H1 (cell line): ENCODE data around the gene TRIM41. TPM values are rescaled to one million over a fixed set of nuclear protein-coding genes. Genes with fewer than 3 reads are reported as not detected.

Experiments
- CTCF ChIA-PET: fragments of 300-600 bp; sonication (Branson Sonifier 250); formaldehyde crosslinking; loops from one replicate; lab custom pipeline; 2021; ENCODE audit not compliant: partially characterized antibody; lab: Charles Lee
- POLR2A ChIA-PET: fragments of 300-600 bp; sonication (Branson Sonifier 250); formaldehyde crosslinking; loops from one replicate; lab custom pipeline; 2021; ENCODE audit warnings: inconsistent platforms; ENCODE audit not compliant: partially characterized antibody; lab: Charles Lee
- DNase-seq, 2 experiments: peaks; one replicate each; pipeline versions ENCODE4 v3.0.0 to v3.0.0-alpha.2; 2010 to 2022; ENCODE audit warnings: low spot score in 2 of 2, low read depth in 1 of 2, mixed read lengths in 1 of 2
- FAIRE-seq: peaks from 2 replicates; lab custom pipeline; 2011; peaks lifted over from hg19 to GRCh38; lab: Jason Lieb, UNC
- H2AFZ ChIP-seq: 2 replicates; pipeline ENCODE4 v1.8.1; 2012; ENCODE audit warnings: low read length, inconsistent platforms
- H2AK5ac ChIP-seq: 2 replicates; pipeline ENCODE4 v1.6.1; 2013; ENCODE audit warnings: low read depth, low read length
- H2BK120ac ChIP-seq: replicated peaks from 2 replicates; pipeline ENCODE3; 2013; ENCODE audit warnings: low read depth, low read length, inconsistent platforms
- H2BK12ac ChIP-seq: 2 replicates; pipeline ENCODE4 v1.6.1; 2013; ENCODE audit warnings: low read depth, low read length
- H2BK15ac ChIP-seq: 2 replicates; pipeline ENCODE4 v1.6.1; 2013; ENCODE audit warnings: low read length
- H2BK20ac ChIP-seq: 2 replicates; pipeline ENCODE4 v1.6.1; 2013; ENCODE audit warnings: low read length
- H2BK5ac ChIP-seq: 2 replicates; pipeline ENCODE4 v1.6.1; 2013; ENCODE audit warnings: low read depth, low read length
- H3K14ac ChIP-seq: 2 replicates; pipeline ENCODE4 v1.6.1; 2013; ENCODE audit warnings: inconsistent platforms; ENCODE audit not compliant: insufficient read length
- H3K18ac ChIP-seq: 2 replicates; pipeline ENCODE4 v1.6.1; 2013; ENCODE audit warnings: low read length; ENCODE audit errors: extremely low read depth
- H3K23ac ChIP-seq: 2 replicates; pipeline ENCODE4 v1.6.1; 2013; ENCODE audit warnings: inconsistent platforms; ENCODE audit not compliant: insufficient read length
- H3K23me2 ChIP-seq: 2 replicates; pipeline ENCODE4 v1.6.1; 2013; ENCODE audit warnings: low read depth, low read length
- H3K27ac ChIP-seq: 2 replicates; pipeline ENCODE4 v1.6.1; 2011; ENCODE audit warnings: low read depth, low read length, inconsistent platforms
- H3K27me3 ChIP-seq, 4 experiments: replicated peaks in 1 of 4; 1 replicate in 1 of 4; 2 replicates in 3 of 4; pipeline versions ENCODE4 v1.6.1 to v1.8.1; 2011 to 2013; ENCODE audit warnings: low read length in 3 of 4, mild to moderate bottlenecking in 3 of 4, inconsistent platforms in 2 of 4, mixed read lengths in 2 of 4, moderate library complexity in 1 of 4; ENCODE audit not compliant: control insufficient read depth in 3 of 4, insufficient read depth in 3 of 4; ENCODE audit errors: extremely low read depth in 1 of 4
- H3K36me3 ChIP-seq, 4 experiments: 2 replicates each; pipeline versions ENCODE4 v1.6.1 to v1.8.1; 2011 to 2013; ENCODE audit warnings: mild to moderate bottlenecking in 4 of 4, low read length in 3 of 4, moderate library complexity in 2 of 4, control low read depth in 1 of 4, inconsistent platforms in 1 of 4; ENCODE audit not compliant: insufficient read depth in 4 of 4, control insufficient read depth in 2 of 4
- H3K4ac ChIP-seq: replicated peaks from 2 replicates; pipeline ENCODE3; 2013; ENCODE audit warnings: low read length, low read depth, mixed read lengths, inconsistent platforms; ENCODE audit not compliant: insufficient read length
- H3K4me1 ChIP-seq, 4 experiments: replicated peaks in 1 of 4; 1 replicate in 1 of 4; 2 replicates in 3 of 4; pipeline versions ENCODE4 v1.6.1 to v1.8.1; 2011 to 2013; ENCODE audit warnings: low read length in 3 of 4, inconsistent platforms in 2 of 4, mixed read lengths in 1 of 4; ENCODE audit not compliant: insufficient read depth in 4 of 4, control insufficient read depth in 3 of 4
- H3K4me2 ChIP-seq, 2 experiments: 2 replicates each; pipeline versions ENCODE4 v1.6.1 to v1.8.1; 2011 to 2013; ENCODE audit warnings: low read depth in 2 of 2, low read length in 2 of 2, control low read depth in 1 of 2, inconsistent platforms in 1 of 2, mild to moderate bottlenecking in 1 of 2; ENCODE audit not compliant: insufficient read depth in 1 of 2
- H3K4me3 ChIP-seq, 4 experiments: fragments of 200-600, 300-600 bp in 1 of 4; sonication (generic), shearing (Covaris generic), sonication (Bioruptor Twin) in 1 of 4; 2 replicates each; pipeline versions ENCODE4 v1.5.1 to v1.8.1; 2011 to 2016; ENCODE audit warnings: low read length in 4 of 4, low read depth in 3 of 4, control low read depth in 2 of 4, inconsistent platforms in 2 of 4, mild to moderate bottlenecking in 2 of 4, mixed read lengths in 1 of 4, moderate library complexity in 1 of 4; ENCODE audit not compliant: insufficient read depth in 2 of 4; ENCODE audit errors: extremely low read depth in 1 of 4
- H3K56ac ChIP-seq: replicated peaks from 2 replicates; pipeline ENCODE3; 2013; ENCODE audit warnings: low read depth, mild to moderate bottlenecking, mixed read lengths, low read length, inconsistent platforms; ENCODE audit not compliant: insufficient read length
- H3K79me1 ChIP-seq: 2 replicates; pipeline ENCODE4 v1.6.1; 2013; ENCODE audit warnings: low read depth, low read length, control low read depth
- H3K79me2 ChIP-seq, 2 experiments: 2 replicates each; pipeline versions ENCODE4 v1.6.1 to v1.8.1; 2012 to 2013; ENCODE audit warnings: low read length in 2 of 2, mild to moderate bottlenecking in 2 of 2, inconsistent platforms in 1 of 2; ENCODE audit not compliant: insufficient read depth in 2 of 2, control insufficient read depth in 1 of 2
- H3K9ac ChIP-seq, 4 experiments: replicated peaks in 1 of 4; 1 replicate in 1 of 4; 2 replicates in 3 of 4; pipeline versions ENCODE4 v1.6.1 to v1.8.1; 2011 to 2013; ENCODE audit warnings: low read depth in 3 of 4, low read length in 3 of 4, control low read depth in 2 of 4, mild to moderate bottlenecking in 2 of 4, moderate library complexity in 2 of 4, inconsistent platforms in 1 of 4; ENCODE audit errors: extremely low read depth in 1 of 4
- H3K9me3 ChIP-seq, 2 experiments: 2 replicates each; pipeline versions ENCODE4 v1.6.1 to v1.8.1; 2012 to 2013; ENCODE audit warnings: mild to moderate bottlenecking in 2 of 2, moderate library complexity in 2 of 2, control low read depth in 1 of 2, inconsistent platforms in 1 of 2, low read depth in 1 of 2, low read length in 1 of 2, mixed read lengths in 1 of 2; ENCODE audit not compliant: insufficient read depth in 2 of 2
- H4K20me1 ChIP-seq, 2 experiments: replicated peaks in 1 of 2; 2 replicates each; pipeline versions ENCODE3 to v1.8.1; 2011 to 2013; ENCODE audit warnings: inconsistent platforms in 2 of 2, low read length in 2 of 2, mild to moderate bottlenecking in 1 of 2; ENCODE audit not compliant: insufficient read depth in 2 of 2, control insufficient read depth in 1 of 2
- H4K5ac ChIP-seq: 2 replicates; pipeline ENCODE4 v1.6.1; 2013; ENCODE audit warnings: low read length, low read depth, mixed read lengths, inconsistent platforms; ENCODE audit not compliant: insufficient read length
- H4K8ac ChIP-seq: 2 replicates; pipeline ENCODE4 v1.8.0; 2013; ENCODE audit warnings: mild to moderate bottlenecking, moderate library complexity, low read length, inconsistent platforms; ENCODE audit not compliant: insufficient read depth; ENCODE audit errors: extremely low read depth
- H4K91ac ChIP-seq: replicated peaks from 2 replicates; pipeline ENCODE3; 2013; ENCODE audit warnings: low read length, mixed read lengths, inconsistent platforms; ENCODE audit not compliant: insufficient read length
- ATF2 ChIP-seq: IDR thresholded peaks from 2 replicates; pipeline ENCODE4 v1.6.1; 2012; ENCODE audit warnings: low read length, inconsistent platforms
- BRCA1 ChIP-seq: IDR thresholded peaks from 2 replicates; pipeline ENCODE4 v1.6.1; 2012; ENCODE audit warnings: low read depth, low read length, improper control_type of control experiment
- CHD1 ChIP-seq: IDR thresholded peaks from 2 replicates; pipeline ENCODE4 v1.6.1; 2012; ENCODE audit warnings: low read depth, low read length, improper control_type of control experiment
- CREB1 ChIP-seq: IDR thresholded peaks from 2 replicates; pipeline ENCODE4 v1.6.1; 2012; ENCODE audit warnings: inconsistent platforms
- GTF2F1 ChIP-seq: IDR thresholded peaks from 2 replicates; pipeline ENCODE4 v1.6.1; 2012; ENCODE audit warnings: low read depth, low read length, improper control_type of control experiment, borderline replicate concordance
- KDM5A ChIP-seq: fragments of 200-600 bp; IDR thresholded peaks from 2 replicates; pipeline ENCODE4 v1.7.1; 2012; ENCODE audit warnings: mild to moderate bottlenecking, low read length, inconsistent platforms, mixed read lengths
- NRF1 ChIP-seq: IDR thresholded peaks from 2 replicates; pipeline ENCODE4 v1.6.1; 2011; ENCODE audit warnings: mild to moderate bottlenecking, low read depth, low read length, improper control_type of control experiment
- POU5F1 ChIP-seq: IDR thresholded peaks from 2 replicates; pipeline ENCODE4 v1.6.1; 2011; ENCODE audit warnings: low read depth, mild to moderate bottlenecking, low read length, moderate library complexity
- RFX5 ChIP-seq: IDR thresholded peaks from 2 replicates; pipeline ENCODE4 v1.6.1; 2011; ENCODE audit warnings: low read depth, low read length, improper control_type of control experiment, borderline replicate concordance
- SUZ12 ChIP-seq: fragments of 200-600 bp; sonication (generic); IDR thresholded peaks from 2 replicates; pipeline ENCODE4 v1.6.1; 2012; ENCODE audit warnings: mild to moderate bottlenecking, inconsistent platforms, low read length, moderate library complexity, mixed read lengths
- TBP ChIP-seq: IDR thresholded peaks from 2 replicates; pipeline ENCODE4 v1.6.1; 2011; ENCODE audit warnings: low read depth, low read length, improper control_type of control experiment
- WGBS, 2 experiments: shearing (Covaris generic) in 1 of 2; methylation state at CpG; one replicate each; pipeline versions ENCODE4 v1.1.6 to v1.1.7; 2013 to 2015; ENCODE audit warnings: low lambda C conversion rate in 2 of 2, mixed read lengths in 2 of 2, inconsistent platforms in 1 of 2, low coverage in 1 of 2, missing lambda C conversion rate in 1 of 2; ENCODE audit not compliant: insufficient replicate concordance in 2 of 2, insufficient coverage in 1 of 2, insufficient read length in 1 of 2; ENCODE audit errors: extremely low coverage in 1 of 2, missing lambda C conversion rate in 1 of 2; 5-methylcytosine and 5-hydroxymethylcytosine counted together
- polyA plus RNA-seq, 7 experiments: library from polyadenylated mRNA; depleted of rRNA in 3 of 7; stranded (reverse) in 5 of 7; unstranded in 2 of 7; fragments of >200 nt in 5 of 7; fragments of 200-250 nt in 2 of 7; gene quantifications; 1 replicate in 5 of 7; 2 replicates in 1 of 7; 4 replicates in 1 of 7; pipeline versions ENCODE4 v1.2.1 to v1.2.3, GENCODE V29; 2011 to 2013; ENCODE audit warnings: missing spikeins in 2 of 7, mixed read lengths in 2 of 7
- total RNA-seq: library from RNA; stranded (reverse); fragmentation: NEBNext Ultra II Directional; extraction: Animal tissue kit (Norgen Biotek cat#: 25700); gene quantifications from 2 replicates; pipeline ENCODE4 v1.2.1, GENCODE V29; 2021
- TF ChIP-seq, protein P1 (sequence below): IDR thresholded peaks from 2 replicates; pipeline ENCODE4 v1.6.1; 2012; ENCODE audit warnings: inconsistent platforms

Gene TRIM41
- total and polyA plus RNA-seq, 2 of the 8 experiments (the other 6 are each of a cell fraction or from before 2014, with no cell fraction given) = 12.9 to 21.6 TPM

- no peak overlapping the region for H2BK15ac ChIP-seq
- no peak overlapping the region for H3K9ac ChIP-seq
- H3K9me3 ChIP-seq = peaks cover 0 to 1% of the 10 kb centered on the region in 2 experiments; a peak in 1 of 4 replicates
- H3K14ac ChIP-seq = no peak overlapping the region
- no peak overlapping the region for H3K4ac ChIP-seq
- ChIA-PET POLR2A (interaction anchor here (0.9 to 1.7 kb wide), 7 partner anchors 9 to 28 kb away, joined by 3 to 8 read pairs (median 3); no protein-coding TSS in a partner anchor), CTCF (interaction anchor here (0.8 to 1.0 kb wide), 2 partner anchors 12 to 16 kb away, joined by 3 read pairs; no protein-coding TSS in a partner anchor)
- no peak for FAIRE-seq
- no peaks in the 10 kb centered on the region for H3K79me2 ChIP-seq
- no peak overlapping the region for H3K4me3 ChIP-seq
- no peaks in the 10 kb centered on the region for H3K23me2 ChIP-seq
- 79% methylated on average over 3 of the region's 3 CpGs; no CpG with 5 or more reads in 1 of the 2 experiments for WGBS, 2 experiments
- H3K27ac ChIP-seq = no peak overlapping the region
- H3K4me1 ChIP-seq = peaks cover 0 to 2% (median 0%) of the 10 kb centered on the region in 4 experiments; a peak in 1 of 7 replicates
- no peaks in the 10 kb centered on the region for H3K27me3 ChIP-seq
- H3K23ac ChIP-seq = no peak overlapping the region
- H4K91ac ChIP-seq = no peak overlapping the region
- H2BK20ac ChIP-seq = no peak overlapping the region
- H2BK5ac ChIP-seq = no peak overlapping the region
- H2AFZ ChIP-seq = no peak overlapping the region
- H3K56ac ChIP-seq = no peak overlapping the region
- no peaks in the 10 kb centered on the region for H3K79me1 ChIP-seq
- H4K5ac ChIP-seq = no peak overlapping the region
- DNase-seq = no peak
- H3K18ac ChIP-seq = no peak overlapping the region
- no peaks in the 10 kb centered on the region for H4K20me1 ChIP-seq
- H3K36me3 ChIP-seq = no peaks in the 10 kb centered on the region
- H3K4me2 ChIP-seq = no peak overlapping the region
- no peak overlapping the region for H4K8ac ChIP-seq
- no peak overlapping the region for H2BK120ac ChIP-seq
- H2BK12ac ChIP-seq = no peak overlapping the region
- H2AK5ac ChIP-seq = no peak overlapping the region
- TF ChIP-seq POU5F1 (no peak), CHD1 (no peak), KDM5A (no peak), BRCA1 (no peak), NRF1 (no peak), SUZ12 (no peak), ATF2 (no peak), TBP (no peak), GTF2F1 (no peak), RFX5 (no peak), CREB1 (no peak)
- TF ChIP-seq, protein P1, sequence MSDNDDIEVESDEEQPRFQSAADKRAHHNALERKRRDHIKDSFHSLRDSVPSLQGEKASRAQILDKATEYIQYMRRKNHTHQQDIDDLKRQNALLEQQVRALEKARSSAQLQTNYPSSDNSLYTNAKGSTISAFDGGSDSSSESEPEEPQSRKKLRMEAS = no peak
Measured at GRCh38 chr5:181271081-181271480, 48.0 kb downstream of the TRIM41 start.
